ENCODE measurements around the gene FNDC5.

- TF ChIP-seq ZFP30 (CRISPR knock-in tag; IDR thresholded peaks at IDR 0.05): no peak
- TF ChIP-seq CREB5 (CRISPR knock-in tag; IDR thresholded peaks at IDR 0.05; ENCODE audit: low read depth): no peak
- TF ChIP-seq ISL1 (CRISPR knock-in tag; IDR thresholded peaks at IDR 0.05): no peak
- TF ChIP-seq CSDC2 (CRISPR knock-in tag; IDR thresholded peaks at IDR 0.05): no peak
- no peak for TF ChIP-seq OSR1 (CRISPR knock-in tag; IDR thresholded peaks at IDR 0.05)
- TF ChIP-seq, protein P1, sequence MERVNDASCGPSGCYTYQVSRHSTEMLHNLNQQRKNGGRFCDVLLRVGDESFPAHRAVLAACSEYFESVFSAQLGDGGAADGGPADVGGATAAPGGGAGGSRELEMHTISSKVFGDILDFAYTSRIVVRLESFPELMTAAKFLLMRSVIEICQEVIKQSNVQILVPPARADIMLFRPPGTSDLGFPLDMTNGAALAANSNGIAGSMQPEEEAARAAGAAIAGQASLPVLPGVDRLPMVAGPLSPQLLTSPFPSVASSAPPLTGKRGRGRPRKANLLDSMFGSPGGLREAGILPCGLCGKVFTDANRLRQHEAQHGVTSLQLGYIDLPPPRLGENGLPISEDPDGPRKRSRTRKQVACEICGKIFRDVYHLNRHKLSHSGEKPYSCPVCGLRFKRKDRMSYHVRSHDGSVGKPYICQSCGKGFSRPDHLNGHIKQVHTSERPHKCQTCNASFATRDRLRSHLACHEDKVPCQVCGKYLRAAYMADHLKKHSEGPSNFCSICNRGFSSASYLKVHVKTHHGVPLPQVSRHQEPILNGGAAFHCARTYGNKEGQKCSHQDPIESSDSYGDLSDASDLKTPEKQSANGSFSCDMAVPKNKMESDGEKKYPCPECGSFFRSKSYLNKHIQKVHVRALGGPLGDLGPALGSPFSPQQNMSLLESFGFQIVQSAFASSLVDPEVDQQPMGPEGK (CRISPR knock-in tag; IDR thresholded peaks at IDR 0.05; ENCODE audit: borderline replicate concordance): no peak
- no peak for TF ChIP-seq RARB (CRISPR knock-in tag; IDR thresholded peaks at IDR 0.05)
- no peak for TF ChIP-seq ZNF70 (CRISPR knock-in tag; IDR thresholded peaks at IDR 0.05)
- no peak for TF ChIP-seq ARNTL (CRISPR knock-in tag; IDR thresholded peaks at IDR 0.05; ENCODE audit: borderline replicate concordance, low read depth)
- no peak for TF ChIP-seq ZFP3 (CRISPR knock-in tag; IDR thresholded peaks at IDR 0.05)
- TF ChIP-seq TCF4 (CRISPR knock-in tag; IDR thresholded peaks at IDR 0.05; ENCODE audit: borderline replicate concordance): no peak
- TF ChIP-seq TOX (CRISPR knock-in tag; IDR thresholded peaks at IDR 0.05; ENCODE audit: borderline replicate concordance): no peak
- TF ChIP-seq, protein P2, sequence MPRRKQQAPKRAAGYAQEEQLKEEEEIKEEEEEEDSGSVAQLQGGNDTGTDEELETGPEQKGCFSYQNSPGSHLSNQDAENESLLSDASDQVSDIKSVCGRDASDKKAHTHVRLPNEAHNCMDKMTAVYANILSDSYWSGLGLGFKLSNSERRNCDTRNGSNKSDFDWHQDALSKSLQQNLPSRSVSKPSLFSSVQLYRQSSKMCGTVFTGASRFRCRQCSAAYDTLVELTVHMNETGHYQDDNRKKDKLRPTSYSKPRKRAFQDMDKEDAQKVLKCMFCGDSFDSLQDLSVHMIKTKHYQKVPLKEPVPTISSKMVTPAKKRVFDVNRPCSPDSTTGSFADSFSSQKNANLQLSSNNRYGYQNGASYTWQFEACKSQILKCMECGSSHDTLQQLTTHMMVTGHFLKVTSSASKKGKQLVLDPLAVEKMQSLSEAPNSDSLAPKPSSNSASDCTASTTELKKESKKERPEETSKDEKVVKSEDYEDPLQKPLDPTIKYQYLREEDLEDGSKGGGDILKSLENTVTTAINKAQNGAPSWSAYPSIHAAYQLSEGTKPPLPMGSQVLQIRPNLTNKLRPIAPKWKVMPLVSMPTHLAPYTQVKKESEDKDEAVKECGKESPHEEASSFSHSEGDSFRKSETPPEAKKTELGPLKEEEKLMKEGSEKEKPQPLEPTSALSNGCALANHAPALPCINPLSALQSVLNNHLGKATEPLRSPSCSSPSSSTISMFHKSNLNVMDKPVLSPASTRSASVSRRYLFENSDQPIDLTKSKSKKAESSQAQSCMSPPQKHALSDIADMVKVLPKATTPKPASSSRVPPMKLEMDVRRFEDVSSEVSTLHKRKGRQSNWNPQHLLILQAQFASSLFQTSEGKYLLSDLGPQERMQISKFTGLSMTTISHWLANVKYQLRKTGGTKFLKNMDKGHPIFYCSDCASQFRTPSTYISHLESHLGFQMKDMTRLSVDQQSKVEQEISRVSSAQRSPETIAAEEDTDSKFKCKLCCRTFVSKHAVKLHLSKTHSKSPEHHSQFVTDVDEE (CRISPR knock-in tag; IDR thresholded peaks at IDR 0.05): no peak
Measured at GRCh38 chr1:32867151-32867550, 3.6 kb downstream of the FNDC5 start.
